Cardiac fibroblast (primary cell): Measurements from ENCODE around the gene SPEG.

Source experiments
- DNase-seq, 2 donors: peaks; one replicate each; pipeline versions ENCODE4 v3.0.0 to v3.0.0-alpha.2; 2010; ENCODE audit warnings: low read depth in 2 of 2
- H3K4me3 ChIP-seq, 2 donors: replicated peaks in 1 of 2; 1 replicate in 1 of 2; 2 replicates in 1 of 2; pipeline ENCODE4 v1.5.1; 2011; ENCODE audit warnings: low read depth in 2 of 2, low read length in 2 of 2, mild to moderate bottlenecking in 2 of 2, moderate library complexity in 1 of 2
- CTCF ChIP-seq: IDR thresholded peaks from one replicate; pipeline ENCODE4 v1.5.1; 2011; ENCODE audit warnings: low read depth, mild to moderate bottlenecking, low read length, inconsistent platforms

SPEG gene

GRCh38 chr2:219447242-219448098 is 12.8 kb downstream of the SPEG start:
- peak in 1 of 2 donors; percentile 30 for DNase-seq
- TF ChIP-seq CTCF, result no peak
- H3K4me3 ChIP-seq, result no peak overlapping the region

- no peak for TF ChIP-seq CTCF
- DNase-seq, result no peak
- H3K4me3 ChIP-seq, result no peak overlapping the region
These were observed 13.6 kb downstream of the SPEG start for GRCh38 chr2:219448099-219448775.

DNA sequence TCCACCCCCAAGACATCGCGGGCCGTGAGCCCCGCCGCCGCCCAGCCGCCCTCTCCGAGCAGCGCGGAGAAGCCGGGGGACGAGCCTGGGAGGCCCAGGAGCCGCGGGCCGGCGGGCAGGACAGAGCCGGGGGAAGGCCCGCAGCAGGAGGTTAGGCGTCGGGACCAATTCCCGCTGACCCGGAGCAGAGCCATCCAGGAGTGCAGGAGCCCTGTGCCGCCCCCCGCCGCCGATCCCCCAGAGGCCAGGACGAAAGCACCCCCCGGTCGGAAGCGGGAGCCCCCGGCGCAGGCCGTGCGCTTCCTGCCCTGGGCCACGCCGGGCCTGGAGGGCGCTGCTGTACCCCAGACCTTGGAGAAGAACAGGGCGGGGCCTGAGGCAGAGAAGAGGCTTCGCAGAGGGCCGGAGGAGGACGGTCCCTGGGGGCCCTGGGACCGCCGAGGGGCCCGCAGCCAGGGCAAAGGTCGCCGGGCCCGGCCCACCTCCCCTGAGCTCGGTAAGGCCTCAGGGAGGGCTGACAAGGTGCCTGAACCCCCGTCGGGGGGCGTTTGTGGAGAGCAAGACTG is 14.2 kb downstream of the SPEG start:
- no peak for TF ChIP-seq CTCF
- no peak overlapping the region for H3K4me3 ChIP-seq
- no peak for DNase-seq

- TF ChIP-seq CTCF, result no peak
- DNase-seq, result no peak
- no peak overlapping the region for H3K4me3 ChIP-seq
These were observed 15.0 kb downstream of the SPEG start for GRCh38 chr2:219449609-219450008.

- TF ChIP-seq CTCF, result no peak
- peak; percentile 29 to 41 for DNase-seq
These were observed 17.2 kb downstream of the SPEG start for GRCh38 chr2:219451661-219452360.

More at GRCh38 chr2:219451661-219452360, 17.2 kb downstream of the SPEG start:
- no peak overlapping the region for H3K4me3 ChIP-seq
